ENCODE measurements around the gene GRM2.
"Not testable (repeated sequence)": the region's sequence is repeated elsewhere in the genome, so short reads cannot be mapped to it uniquely, and the experiment has no call there.

DNA sequence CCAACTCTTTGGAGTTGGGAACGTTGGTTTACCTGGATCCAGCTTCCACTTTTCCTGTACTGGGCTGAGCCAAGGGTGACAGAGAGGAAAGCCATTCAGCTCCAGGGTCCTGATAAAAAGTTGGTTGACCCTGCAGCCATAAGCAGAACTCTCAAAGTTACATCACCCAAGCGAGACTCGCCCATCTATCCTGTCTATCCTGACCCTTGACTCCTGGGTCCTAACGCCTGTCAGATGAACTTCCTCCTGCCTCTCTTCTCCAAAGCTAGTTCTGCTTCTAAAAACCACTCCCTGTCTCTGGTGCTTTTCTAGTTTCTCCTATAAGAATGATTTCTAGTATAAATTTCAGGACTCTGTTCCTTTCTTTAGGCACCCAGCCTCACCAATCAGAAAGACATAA lies 36.1 kb downstream of the GRM2 start:
- not testable (repeated sequence) for TF ChIP-seq POLR2A, POLR2AphosphoS5 (IDR thresholded peaks at IDR 0.05)
- TF ChIP-seq, protein P1, sequence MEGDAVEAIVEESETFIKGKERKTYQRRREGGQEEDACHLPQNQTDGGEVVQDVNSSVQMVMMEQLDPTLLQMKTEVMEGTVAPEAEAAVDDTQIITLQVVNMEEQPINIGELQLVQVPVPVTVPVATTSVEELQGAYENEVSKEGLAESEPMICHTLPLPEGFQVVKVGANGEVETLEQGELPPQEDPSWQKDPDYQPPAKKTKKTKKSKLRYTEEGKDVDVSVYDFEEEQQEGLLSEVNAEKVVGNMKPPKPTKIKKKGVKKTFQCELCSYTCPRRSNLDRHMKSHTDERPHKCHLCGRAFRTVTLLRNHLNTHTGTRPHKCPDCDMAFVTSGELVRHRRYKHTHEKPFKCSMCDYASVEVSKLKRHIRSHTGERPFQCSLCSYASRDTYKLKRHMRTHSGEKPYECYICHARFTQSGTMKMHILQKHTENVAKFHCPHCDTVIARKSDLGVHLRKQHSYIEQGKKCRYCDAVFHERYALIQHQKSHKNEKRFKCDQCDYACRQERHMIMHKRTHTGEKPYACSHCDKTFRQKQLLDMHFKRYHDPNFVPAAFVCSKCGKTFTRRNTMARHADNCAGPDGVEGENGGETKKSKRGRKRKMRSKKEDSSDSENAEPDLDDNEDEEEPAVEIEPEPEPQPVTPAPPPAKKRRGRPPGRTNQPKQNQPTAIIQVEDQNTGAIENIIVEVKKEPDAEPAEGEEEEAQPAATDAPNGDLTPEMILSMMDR (IDR thresholded peaks at IDR 0.05), result not testable (repeated sequence)

All from prostate gland (tissue), 2 donors.